AG10803 (cell line): Measurements from ENCODE around the gene ITLN2.
"Not testable (repeated sequence)": the region's sequence is repeated elsewhere in the genome, so short reads cannot be mapped to it uniquely, and the experiment has no call there.

Experiments used
- DNase-seq: peaks from one replicate; pipeline ENCODE4 v3.0.0; 2010; ENCODE audit warnings: low read depth
- H3K4me3 ChIP-seq: 2 replicates; pipeline ENCODE4 v1.5.1; 2011; ENCODE audit warnings: mild to moderate bottlenecking, low read length, control low read depth
- TF ChIP-seq, protein P1 (sequence below): conservative IDR thresholded peaks from 2 replicates; pipeline ENCODE4 v1.5.1; 2011; ENCODE audit warnings: mild to moderate bottlenecking, low read length, control low read depth, inconsistent platforms

The ITLN2 gene

DNA sequence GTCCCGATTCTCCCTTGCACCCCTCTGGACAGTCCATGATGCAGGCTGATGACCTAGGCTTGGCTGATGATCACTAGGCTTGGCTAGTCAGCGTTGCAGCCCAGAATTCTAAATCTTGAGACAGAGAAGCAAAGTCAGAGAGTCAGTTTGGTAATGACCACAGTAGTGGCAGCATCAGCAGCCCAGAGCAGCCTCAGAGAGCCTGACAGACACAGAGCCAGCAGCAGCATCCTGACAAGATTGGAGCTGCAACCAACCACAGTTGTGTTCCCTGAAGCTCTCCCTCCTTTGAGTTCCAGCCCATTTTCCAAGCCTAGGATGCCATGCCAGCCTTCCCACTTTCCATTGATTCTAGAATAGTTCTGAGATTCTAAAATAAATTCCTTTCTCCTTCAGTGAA is 52.8 kb downstream of the ITLN2 start:
- DNase-seq, result no peak
- TF ChIP-seq, protein P1, sequence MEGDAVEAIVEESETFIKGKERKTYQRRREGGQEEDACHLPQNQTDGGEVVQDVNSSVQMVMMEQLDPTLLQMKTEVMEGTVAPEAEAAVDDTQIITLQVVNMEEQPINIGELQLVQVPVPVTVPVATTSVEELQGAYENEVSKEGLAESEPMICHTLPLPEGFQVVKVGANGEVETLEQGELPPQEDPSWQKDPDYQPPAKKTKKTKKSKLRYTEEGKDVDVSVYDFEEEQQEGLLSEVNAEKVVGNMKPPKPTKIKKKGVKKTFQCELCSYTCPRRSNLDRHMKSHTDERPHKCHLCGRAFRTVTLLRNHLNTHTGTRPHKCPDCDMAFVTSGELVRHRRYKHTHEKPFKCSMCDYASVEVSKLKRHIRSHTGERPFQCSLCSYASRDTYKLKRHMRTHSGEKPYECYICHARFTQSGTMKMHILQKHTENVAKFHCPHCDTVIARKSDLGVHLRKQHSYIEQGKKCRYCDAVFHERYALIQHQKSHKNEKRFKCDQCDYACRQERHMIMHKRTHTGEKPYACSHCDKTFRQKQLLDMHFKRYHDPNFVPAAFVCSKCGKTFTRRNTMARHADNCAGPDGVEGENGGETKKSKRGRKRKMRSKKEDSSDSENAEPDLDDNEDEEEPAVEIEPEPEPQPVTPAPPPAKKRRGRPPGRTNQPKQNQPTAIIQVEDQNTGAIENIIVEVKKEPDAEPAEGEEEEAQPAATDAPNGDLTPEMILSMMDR, result no peak
- no peak overlapping the region for H3K4me3 ChIP-seq

DNA sequence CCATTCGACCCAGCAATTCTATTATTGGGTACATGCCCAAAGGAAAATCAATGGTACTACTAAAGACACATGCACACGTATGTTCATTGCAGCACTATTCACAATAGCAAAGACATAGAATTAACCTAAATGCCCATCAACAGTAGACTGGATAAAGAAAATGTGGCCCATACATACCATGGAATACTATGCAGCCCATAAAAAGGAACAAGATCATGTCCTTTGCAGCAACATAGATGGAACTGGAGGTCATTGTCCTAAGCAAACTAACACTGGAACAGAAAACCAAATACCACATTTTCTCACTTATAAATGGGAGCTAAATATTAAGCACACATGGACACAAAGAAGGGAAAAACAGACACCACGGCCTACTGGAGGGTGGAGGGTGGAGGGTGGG is 53.9 kb downstream of the ITLN2 start:
- not testable (repeated sequence) for DNase-seq, H3K4me3 ChIP-seq
